Mammary epithelial cell (primary cell): ENCODE measurements around the gene GPS1.

Experiments used
- EZH2 ChIP-seq: IDR thresholded peaks from 2 replicates; pipeline ENCODE4 v1.6.1; 2012; ENCODE audit warnings: low read length, inconsistent platforms, borderline replicate concordance
- TF ChIP-seq, protein P1 (sequence below), 2 donors: IDR thresholded peaks in 1 of 2; conservative IDR thresholded peaks in 1 of 2; 2 replicates each; pipeline ENCODE4 v1.5.1; 2011 to 2012; ENCODE audit warnings: inconsistent platforms in 2 of 2, low read length in 2 of 2, mild to moderate bottlenecking in 2 of 2, control low read depth in 1 of 2, low read depth in 1 of 2; ENCODE audit not compliant: insufficient read depth in 1 of 2; ENCODE audit errors: extremely low read depth in 1 of 2

- TF ChIP-seq, protein P1, sequence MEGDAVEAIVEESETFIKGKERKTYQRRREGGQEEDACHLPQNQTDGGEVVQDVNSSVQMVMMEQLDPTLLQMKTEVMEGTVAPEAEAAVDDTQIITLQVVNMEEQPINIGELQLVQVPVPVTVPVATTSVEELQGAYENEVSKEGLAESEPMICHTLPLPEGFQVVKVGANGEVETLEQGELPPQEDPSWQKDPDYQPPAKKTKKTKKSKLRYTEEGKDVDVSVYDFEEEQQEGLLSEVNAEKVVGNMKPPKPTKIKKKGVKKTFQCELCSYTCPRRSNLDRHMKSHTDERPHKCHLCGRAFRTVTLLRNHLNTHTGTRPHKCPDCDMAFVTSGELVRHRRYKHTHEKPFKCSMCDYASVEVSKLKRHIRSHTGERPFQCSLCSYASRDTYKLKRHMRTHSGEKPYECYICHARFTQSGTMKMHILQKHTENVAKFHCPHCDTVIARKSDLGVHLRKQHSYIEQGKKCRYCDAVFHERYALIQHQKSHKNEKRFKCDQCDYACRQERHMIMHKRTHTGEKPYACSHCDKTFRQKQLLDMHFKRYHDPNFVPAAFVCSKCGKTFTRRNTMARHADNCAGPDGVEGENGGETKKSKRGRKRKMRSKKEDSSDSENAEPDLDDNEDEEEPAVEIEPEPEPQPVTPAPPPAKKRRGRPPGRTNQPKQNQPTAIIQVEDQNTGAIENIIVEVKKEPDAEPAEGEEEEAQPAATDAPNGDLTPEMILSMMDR (conservative IDR thresholded peaks at IDR 0.05 in 1 of 2, IDR thresholded peaks at IDR 0.05 in 1 of 2; ENCODE audit: extremely low read depth in 1 of 2, insufficient read depth in 1 of 2, low read depth in 1 of 2, low read length in 2 of 2), result peak; percentile 61 to 97
- no peak for TF ChIP-seq EZH2
Observed at GRCh38 chr17:82021107-82021899, 30.4 kb upstream of the GPS1 start.
